Measurements from ENCODE around the gene USO1. TPM values are rescaled to one million over a fixed set of nuclear protein-coding genes. Genes with fewer than 3 reads are reported as not detected.
"Not testable (repeated sequence)": the region's sequence is repeated elsewhere in the genome, so short reads cannot be mapped to it uniquely, and the experiment has no call there.

Gene USO1
- 21.8 and 26.5 TPM in 2 replicates for total RNA-seq (2014; rRNA removed; shearing (Covaris generic); ENCODE audit: low replicate concordance)

GRCh38 chr4:75724066-75724866 lies at the start of gene USO1:
Gene USO1, plus strand, starts transcription at chr4:75724577. Its CDS starts 243 bp downstream, at chr4:75724820.
- DNase-seq: peak; percentile 94
- Histone ChIP-seq H3K4me3 (peak within 1 kb of the TSS; percentile 86), H3K9me3 (no peaks in the 10 kb centered on the region), H3K27me3 (no peaks in the 10 kb centered on the region), H3K36me3 (no peaks in the 10 kb centered on the region)

GRCh38 chr4:75675004-75675531 lies 49.3 kb upstream of the USO1 start:
- Histone ChIP-seq H3K4me3 (no peak overlapping the region), H3K36me3 (no peaks in the 10 kb centered on the region; the same call in 1 of the 2 replicates), H3K27me3 (no peaks in the 10 kb centered on the region), H3K9me3 (no peaks in the 10 kb centered on the region)
- no peak for DNase-seq

- no peak overlapping the region for H3K4me3 ChIP-seq
- H3K36me3 ChIP-seq: no peaks in the 10 kb centered on the region
- no peaks in the 10 kb centered on the region for H3K27me3 ChIP-seq
- H3K9me3 ChIP-seq: no peaks in the 10 kb centered on the region
- DNase-seq: no peak
Observed at GRCh38 chr4:75678473-75678872, 45.9 kb upstream of the USO1 start.

- no peak for DNase-seq
- H3K27me3 ChIP-seq: no peaks in the 10 kb centered on the region
- no peaks in the 10 kb centered on the region for H3K9me3 ChIP-seq
- no peaks in the 10 kb centered on the region for H3K36me3 ChIP-seq
- H3K4me3 ChIP-seq: no peak overlapping the region
Observed at GRCh38 chr4:75678965-75679364, 45.4 kb upstream of the USO1 start.

GRCh38 chr4:75679876-75680575 lies 44.4 kb upstream of the USO1 start:
- no peaks in the 10 kb centered on the region for H3K36me3 ChIP-seq
- no peaks in the 10 kb centered on the region for H3K27me3 ChIP-seq
- H3K4me3 ChIP-seq: no peak overlapping the region
- no peaks in the 10 kb centered on the region for H3K9me3 ChIP-seq
- DNase-seq: no peak

GRCh38 chr4:75683482-75684155 lies 40.8 kb upstream of the USO1 start:
- Histone ChIP-seq H3K36me3 (no peaks in the 10 kb centered on the region), H3K9me3 (no peaks in the 10 kb centered on the region), H3K4me3 (no peak overlapping the region), H3K27me3 (no peaks in the 10 kb centered on the region)
- DNase-seq: no peak

GRCh38 chr4:75685546-75686189 lies 38.7 kb upstream of the USO1 start:
- DNase-seq: no peak
- Histone ChIP-seq H3K9me3 (no peaks in the 10 kb centered on the region), H3K27me3 (no peaks in the 10 kb centered on the region), H3K36me3 (no peaks in the 10 kb centered on the region), H3K4me3 (no peak overlapping the region)

- Histone ChIP-seq H3K9me3 (no peaks in the 10 kb centered on the region), H3K27me3 (no peaks in the 10 kb centered on the region), H3K36me3 (no peaks in the 10 kb centered on the region), H3K4me3 (no peak overlapping the region)
- DNase-seq: no peak
Observed at GRCh38 chr4:75686346-75686745, 38.0 kb upstream of the USO1 start.

GRCh38 chr4:75687125-75687524 lies 37.3 kb upstream of the USO1 start:
- H3K4me3 ChIP-seq, H3K9me3 ChIP-seq, H3K27me3 ChIP-seq, H3K36me3 ChIP-seq, DNase-seq: not testable (repeated sequence)

GRCh38 chr4:75692066-75692465 lies 32.3 kb upstream of the USO1 start:
- H3K9me3 ChIP-seq, H3K4me3 ChIP-seq, H3K36me3 ChIP-seq, H3K27me3 ChIP-seq, DNase-seq: not testable (repeated sequence)

GRCh38 chr4:75696071-75696470 lies 28.3 kb upstream of the USO1 start:
- Histone ChIP-seq H3K27me3 (no peaks in the 10 kb centered on the region), H3K9me3 (no peaks in the 10 kb centered on the region), H3K36me3 (no peaks in the 10 kb centered on the region), H3K4me3 (no peak overlapping the region)
- DNase-seq: no peak

- Histone ChIP-seq H3K36me3 (no peaks in the 10 kb centered on the region), H3K9me3 (no peaks in the 10 kb centered on the region), H3K4me3 (no peak overlapping the region), H3K27me3 (no peaks in the 10 kb centered on the region)
- no peak for DNase-seq
Observed at GRCh38 chr4:75696581-75696980, 27.8 kb upstream of the USO1 start.

GRCh38 chr4:75698162-75698962 lies 26.0 kb upstream of the USO1 start:
- H3K27me3 ChIP-seq: no peaks in the 10 kb centered on the region
- H3K4me3 ChIP-seq: no peak overlapping the region
- DNase-seq: no peak
- H3K9me3 ChIP-seq: no peaks in the 10 kb centered on the region
- H3K36me3 ChIP-seq: no peaks in the 10 kb centered on the region

GRCh38 chr4:75698963-75699228 lies 25.5 kb upstream of the USO1 start:
- H3K36me3 ChIP-seq: no peaks in the 10 kb centered on the region
- H3K4me3 ChIP-seq: no peak overlapping the region
- no peaks in the 10 kb centered on the region for H3K9me3 ChIP-seq
- DNase-seq: no peak
- no peaks in the 10 kb centered on the region for H3K27me3 ChIP-seq

- H3K27me3 ChIP-seq: no peaks in the 10 kb centered on the region
- H3K36me3 ChIP-seq: no peaks in the 10 kb centered on the region
- H3K9me3 ChIP-seq: no peaks in the 10 kb centered on the region
- DNase-seq: no peak
- H3K4me3 ChIP-seq: no peak overlapping the region
Observed at GRCh38 chr4:75699299-75699698, 25.1 kb upstream of the USO1 start.

- Histone ChIP-seq H3K36me3 (no peaks in the 10 kb centered on the region), H3K9me3 (no peaks in the 10 kb centered on the region), H3K4me3 (no peak overlapping the region), H3K27me3 (no peaks in the 10 kb centered on the region)
- no peak for DNase-seq
Observed at GRCh38 chr4:75702919-75703411, 21.4 kb upstream of the USO1 start.
